Retinal pigment epithelial cell (primary cell): Measurements from ENCODE around the gene MT1A.
A peak's percentile ranks its signal among the peaks of the same experiment; 100 is the strongest.

ENCODE experiments used
- DNase-seq: peaks from one replicate; pipeline ENCODE4 v3.0.0-alpha.2; 2010; ENCODE audit warnings: low read depth
- H3K4me3 ChIP-seq: 2 replicates; pipeline ENCODE4 v1.5.1; 2011; ENCODE audit warnings: mild to moderate bottlenecking, low read length, control low read depth, moderate library complexity
- TF ChIP-seq, protein P1 (sequence below): conservative IDR thresholded peaks from 2 replicates; pipeline ENCODE4 v1.5.1; 2011; ENCODE audit warnings: low read depth, low read length, control low read depth, inconsistent platforms

Gene MT1A

DNA sequence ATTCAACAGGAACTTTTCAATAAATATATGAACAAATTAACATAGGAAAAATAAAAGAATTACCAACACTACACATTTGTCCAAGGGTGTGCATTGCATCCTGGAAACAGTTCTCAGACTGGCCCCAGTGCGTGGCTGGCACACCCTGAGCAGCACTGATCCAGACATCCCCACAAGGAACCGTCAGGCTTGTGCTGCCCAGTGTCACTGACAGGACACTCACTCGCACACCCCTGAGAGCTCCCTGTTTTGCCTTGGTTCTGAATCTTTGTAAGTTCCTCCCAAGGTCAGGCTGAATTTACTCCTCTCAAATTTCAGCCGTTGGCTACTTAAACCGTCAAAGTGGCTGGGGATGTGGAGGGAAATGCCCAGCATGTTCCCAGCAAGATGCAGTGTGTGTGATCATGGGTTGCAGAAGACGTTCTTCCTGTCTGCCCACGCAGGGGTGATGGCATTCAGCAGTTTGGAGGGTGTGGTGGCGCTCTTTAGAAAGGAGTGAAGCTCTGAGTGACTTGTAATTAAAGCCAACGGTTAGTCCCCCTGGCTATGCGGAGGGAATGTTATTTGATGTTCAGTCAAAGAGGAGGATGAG lies 28.4 kb upstream of the MT1A start:
- H3K4me3 ChIP-seq = no peak overlapping the region
- no peak for DNase-seq
- TF ChIP-seq, protein P1, sequence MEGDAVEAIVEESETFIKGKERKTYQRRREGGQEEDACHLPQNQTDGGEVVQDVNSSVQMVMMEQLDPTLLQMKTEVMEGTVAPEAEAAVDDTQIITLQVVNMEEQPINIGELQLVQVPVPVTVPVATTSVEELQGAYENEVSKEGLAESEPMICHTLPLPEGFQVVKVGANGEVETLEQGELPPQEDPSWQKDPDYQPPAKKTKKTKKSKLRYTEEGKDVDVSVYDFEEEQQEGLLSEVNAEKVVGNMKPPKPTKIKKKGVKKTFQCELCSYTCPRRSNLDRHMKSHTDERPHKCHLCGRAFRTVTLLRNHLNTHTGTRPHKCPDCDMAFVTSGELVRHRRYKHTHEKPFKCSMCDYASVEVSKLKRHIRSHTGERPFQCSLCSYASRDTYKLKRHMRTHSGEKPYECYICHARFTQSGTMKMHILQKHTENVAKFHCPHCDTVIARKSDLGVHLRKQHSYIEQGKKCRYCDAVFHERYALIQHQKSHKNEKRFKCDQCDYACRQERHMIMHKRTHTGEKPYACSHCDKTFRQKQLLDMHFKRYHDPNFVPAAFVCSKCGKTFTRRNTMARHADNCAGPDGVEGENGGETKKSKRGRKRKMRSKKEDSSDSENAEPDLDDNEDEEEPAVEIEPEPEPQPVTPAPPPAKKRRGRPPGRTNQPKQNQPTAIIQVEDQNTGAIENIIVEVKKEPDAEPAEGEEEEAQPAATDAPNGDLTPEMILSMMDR = no peak

DNA sequence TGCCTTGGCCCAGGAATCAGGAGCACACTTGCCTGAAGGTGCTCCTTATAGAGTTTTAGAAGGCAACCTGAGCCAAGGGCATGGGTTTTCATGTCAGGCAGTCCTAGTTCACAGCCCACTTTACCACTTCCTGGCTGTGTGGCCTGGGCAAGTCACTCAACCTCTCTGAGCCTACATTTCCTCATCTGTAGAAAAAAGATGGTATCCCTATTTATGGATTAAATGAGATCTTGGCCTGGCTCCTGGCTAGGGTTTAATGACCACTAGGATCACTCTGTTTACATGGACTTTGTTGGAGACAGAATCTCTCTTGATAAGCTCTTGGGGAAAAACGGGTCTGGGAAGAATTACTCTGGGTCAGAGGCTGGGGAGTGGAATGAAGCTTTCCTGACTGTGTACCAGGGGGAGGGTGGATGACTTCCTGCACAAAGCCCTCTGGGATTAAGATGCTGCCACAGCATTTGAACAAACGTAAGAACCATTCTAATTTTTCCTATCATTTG lies 27.8 kb upstream of the MT1A start:
- TF ChIP-seq, protein P1 = no peak
- H3K4me3 ChIP-seq = no peak overlapping the region
- no peak for DNase-seq

DNA sequence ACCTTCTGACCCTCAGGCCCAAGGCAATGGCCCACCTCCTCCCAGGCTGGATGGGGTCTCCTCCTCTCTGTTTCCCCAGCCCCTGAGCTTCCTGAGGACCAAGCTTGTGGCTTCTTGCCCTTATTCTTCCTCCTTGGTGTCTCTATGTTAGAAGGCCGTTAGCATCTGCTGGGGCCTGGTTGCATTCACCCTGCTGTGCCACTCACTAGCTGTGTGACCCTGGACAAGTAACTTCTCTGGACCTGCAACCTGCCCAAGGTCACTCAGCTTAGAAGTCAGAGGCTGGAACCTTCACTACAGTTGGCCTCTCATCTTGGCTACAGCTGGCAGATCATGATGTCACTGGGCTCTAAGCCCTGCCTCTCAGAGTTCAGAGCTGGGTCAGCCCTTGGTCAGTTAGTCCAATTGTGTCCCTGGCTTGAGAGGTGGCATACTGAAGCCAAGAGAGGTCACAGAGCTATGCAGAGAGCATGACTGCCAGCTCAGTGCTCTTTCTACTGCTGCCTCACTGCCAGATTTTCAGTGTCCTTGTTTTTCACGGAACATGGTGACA lies 27.1 kb upstream of the MT1A start:
- TF ChIP-seq, protein P1 = no peak
- no peak for DNase-seq
- no peak overlapping the region for H3K4me3 ChIP-seq

DNA sequence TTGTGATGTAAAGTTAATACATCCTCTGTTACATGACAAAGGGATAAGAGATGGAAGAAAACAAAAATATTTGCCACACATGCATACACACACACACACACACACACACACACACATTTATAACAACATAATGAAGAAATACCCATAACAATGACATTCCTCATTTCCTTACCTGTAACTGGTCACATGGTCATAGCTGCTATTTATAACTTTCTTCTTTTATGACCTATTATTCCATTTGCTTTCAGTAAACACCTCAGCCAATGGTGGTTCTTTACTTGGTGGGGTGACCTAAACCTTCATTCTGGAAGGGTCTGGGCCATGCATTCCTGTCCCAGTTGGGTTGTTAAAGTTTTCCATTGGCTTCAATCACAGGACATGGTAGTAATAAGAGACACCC lies 24.8 kb upstream of the MT1A start:
- no peak overlapping the region for H3K4me3 ChIP-seq
- no peak for DNase-seq
- TF ChIP-seq, protein P1 = no peak

DNA sequence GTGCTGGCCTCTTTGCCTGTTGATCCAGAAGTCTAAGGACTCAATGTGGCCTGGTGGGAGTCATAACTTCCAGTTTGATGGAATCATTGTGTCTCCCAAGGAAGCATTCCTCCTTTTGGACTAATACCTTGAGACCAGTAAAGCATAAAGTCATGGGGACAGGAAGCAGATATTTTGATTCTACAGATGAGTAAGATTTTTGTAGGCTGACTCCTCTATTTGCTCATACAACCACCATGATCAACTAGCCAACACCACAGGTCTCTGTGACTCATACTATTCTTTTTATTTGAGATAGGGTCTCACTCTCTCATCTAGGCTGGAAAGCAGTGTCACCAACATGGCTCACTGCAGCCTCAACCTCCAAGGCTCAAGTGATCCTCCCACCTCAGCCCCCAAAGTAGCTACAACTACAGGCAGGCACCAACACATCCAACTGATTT lies 23.9 kb upstream of the MT1A start:
- TF ChIP-seq, protein P1 = no peak
- DNase-seq = no peak
- H3K4me3 ChIP-seq = no peak overlapping the region

DNA sequence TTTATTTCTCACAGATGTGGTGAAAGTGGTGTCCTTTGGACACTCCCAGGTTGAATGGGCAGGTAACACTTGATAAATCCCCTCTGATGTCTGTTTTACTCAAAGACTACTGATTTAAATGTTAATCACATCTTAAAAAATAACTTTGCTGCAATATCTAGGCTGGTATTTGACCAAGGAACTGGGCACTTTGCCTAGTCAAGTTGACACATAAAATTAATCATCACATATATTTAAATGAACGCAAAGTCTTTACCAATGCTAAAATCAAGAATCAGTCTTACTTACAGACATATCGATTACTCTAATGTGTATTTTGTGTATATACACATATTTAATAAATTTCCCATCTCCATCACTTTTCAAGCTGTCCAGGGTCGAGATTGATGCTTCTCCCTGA lies 23.1 kb upstream of the MT1A start:
- no peak overlapping the region for H3K4me3 ChIP-seq
- no peak for DNase-seq
- TF ChIP-seq, protein P1 = no peak

DNA sequence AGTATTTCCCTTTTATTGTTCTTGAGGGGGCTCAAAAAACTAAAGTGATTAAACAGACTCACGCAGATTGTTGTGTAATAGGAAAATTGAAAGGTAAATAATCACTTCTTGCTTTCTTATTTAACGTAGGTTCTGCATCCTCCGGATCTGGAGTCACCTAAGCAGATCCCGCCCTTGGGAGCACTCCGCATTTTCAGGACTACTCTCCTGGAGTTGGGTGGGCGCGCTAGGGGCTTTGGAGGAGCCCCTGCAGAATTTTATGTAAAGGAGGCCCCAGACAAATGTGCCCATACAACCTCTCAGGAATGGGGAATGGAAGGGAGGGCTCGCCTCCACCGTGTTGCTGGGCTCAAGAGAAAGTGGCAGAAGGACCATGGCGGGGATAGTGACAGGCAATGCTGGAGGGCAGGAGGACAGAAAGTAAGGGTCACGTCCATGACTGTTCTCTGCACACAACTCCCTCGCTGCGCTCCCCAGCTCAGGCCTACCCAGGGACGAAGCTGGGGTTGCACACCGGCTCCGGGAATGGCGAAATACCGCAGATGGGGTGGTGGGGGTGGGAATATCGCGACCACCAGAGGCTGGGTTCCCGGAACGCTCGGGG lies 21.8 kb upstream of the MT1A start:
- TF ChIP-seq, protein P1 = no peak
- peak overlapping the region; percentile 37 for H3K4me3 ChIP-seq
- DNase-seq = no peak
